Body of pancreas (tissue), 4 donors: ENCODE measurements around the gene CACNG4.

Source experiments
- POLR2A ChIP-seq, 3 donors: fragments of 450-650 bp; IDR thresholded peaks; one replicate each; pipeline ENCODE4 v1.6.1; 2016; ENCODE audit warnings: antibody characterized with exemption in 3 of 3, mild to moderate bottlenecking in 2 of 3
- TF ChIP-seq, protein P1 (sequence below), 7 experiments: fragments of 450-650 bp in 4 of 7; fragments of 200-600 bp in 3 of 7; sonication (generic) in 3 of 7; IDR thresholded peaks; one replicate each; pipeline ENCODE4 v1.5.1; 2016 to 2019; ENCODE audit warnings: antibody characterized with exemption in 7 of 7

DNA sequence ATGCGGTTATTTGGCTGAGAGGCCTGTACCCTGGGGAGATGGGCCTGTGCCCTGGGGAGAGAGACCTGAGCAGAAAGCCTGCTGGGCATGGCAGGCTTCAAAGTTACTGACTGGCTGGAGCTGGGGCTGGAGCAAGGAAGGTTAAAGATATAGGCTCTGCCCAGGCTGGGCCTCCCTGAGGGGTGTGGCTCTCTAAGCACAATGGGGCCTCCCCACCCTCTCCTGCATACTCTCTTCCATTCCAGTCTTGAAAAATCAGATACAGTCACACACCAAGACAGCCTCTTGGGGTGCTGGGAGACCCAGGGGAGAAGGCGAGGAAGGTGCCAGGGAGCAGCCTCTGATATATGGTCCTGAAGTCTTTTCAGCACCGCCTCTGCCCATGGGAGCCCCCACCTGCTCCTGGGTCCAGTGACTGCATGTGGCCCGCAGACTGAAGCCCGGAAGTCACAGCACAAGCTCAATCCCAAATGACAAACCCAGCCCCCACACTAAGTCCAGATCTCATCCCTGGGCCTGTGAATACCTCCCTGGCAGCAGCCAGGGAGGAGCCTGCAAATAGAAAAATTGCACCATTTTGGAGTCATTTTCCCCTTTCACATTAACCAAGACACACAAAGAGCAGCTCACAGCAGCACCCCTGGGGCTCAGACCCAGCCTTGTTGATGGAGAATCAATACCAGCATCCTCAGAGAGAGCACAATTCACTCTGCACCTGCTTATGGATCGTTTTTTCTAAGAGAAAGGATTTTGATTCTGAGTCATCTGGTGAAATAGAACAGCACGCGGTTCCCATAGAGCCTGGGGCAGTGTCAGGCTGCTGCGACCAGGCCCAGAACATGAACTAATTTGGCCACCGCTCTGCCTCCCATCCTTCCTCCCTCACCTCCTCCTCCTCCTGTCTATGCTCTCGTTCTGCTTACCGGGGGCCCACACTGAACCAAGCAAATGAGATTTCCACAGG, 54.2 kb downstream of the CACNG4 start:
- TF ChIP-seq, protein P1, sequence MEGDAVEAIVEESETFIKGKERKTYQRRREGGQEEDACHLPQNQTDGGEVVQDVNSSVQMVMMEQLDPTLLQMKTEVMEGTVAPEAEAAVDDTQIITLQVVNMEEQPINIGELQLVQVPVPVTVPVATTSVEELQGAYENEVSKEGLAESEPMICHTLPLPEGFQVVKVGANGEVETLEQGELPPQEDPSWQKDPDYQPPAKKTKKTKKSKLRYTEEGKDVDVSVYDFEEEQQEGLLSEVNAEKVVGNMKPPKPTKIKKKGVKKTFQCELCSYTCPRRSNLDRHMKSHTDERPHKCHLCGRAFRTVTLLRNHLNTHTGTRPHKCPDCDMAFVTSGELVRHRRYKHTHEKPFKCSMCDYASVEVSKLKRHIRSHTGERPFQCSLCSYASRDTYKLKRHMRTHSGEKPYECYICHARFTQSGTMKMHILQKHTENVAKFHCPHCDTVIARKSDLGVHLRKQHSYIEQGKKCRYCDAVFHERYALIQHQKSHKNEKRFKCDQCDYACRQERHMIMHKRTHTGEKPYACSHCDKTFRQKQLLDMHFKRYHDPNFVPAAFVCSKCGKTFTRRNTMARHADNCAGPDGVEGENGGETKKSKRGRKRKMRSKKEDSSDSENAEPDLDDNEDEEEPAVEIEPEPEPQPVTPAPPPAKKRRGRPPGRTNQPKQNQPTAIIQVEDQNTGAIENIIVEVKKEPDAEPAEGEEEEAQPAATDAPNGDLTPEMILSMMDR (IDR thresholded peaks at IDR 0.05): no peak
- TF ChIP-seq POLR2A (IDR thresholded peaks at IDR 0.05): no peak
